Inflammatory macrophage treated with lipopolysaccharide for 4 hours (primary cell): ENCODE results near the gene TXNL4B.
"Not testable (repeated sequence)": the region's sequence is repeated elsewhere in the genome, so short reads cannot be mapped to it uniquely, and the experiment has no call there.

Experiments used
- DNase-seq: peaks from one replicate; pipeline ENCODE4 v3.0.0-alpha.2; 2020

The TXNL4B gene

GRCh38 chr16:72072514-72073342 lies 20.7 kb downstream of the TXNL4B start:
- no peak for DNase-seq

- no peak for DNase-seq
Observed at GRCh38 chr16:72068930-72069329, 24.5 kb downstream of the TXNL4B start.

GRCh38 chr16:72066747-72067146 lies 26.7 kb downstream of the TXNL4B start:
- peak; percentile 40 for DNase-seq

GRCh38 chr16:72064361-72064894 lies 29.0 kb downstream of the TXNL4B start:
- no peak for DNase-seq

GRCh38 chr16:72061564-72061963 lies 31.9 kb downstream of the TXNL4B start:
- DNase-seq, result no peak

- no peak for DNase-seq
Observed at GRCh38 chr16:72060405-72060804, 33.0 kb downstream of the TXNL4B start.

- not testable (repeated sequence) for DNase-seq
Observed at GRCh38 chr16:72059060-72059459, 34.4 kb downstream of the TXNL4B start.

GRCh38 chr16:72057313-72057712 lies 36.1 kb downstream of the TXNL4B start:
- not testable (repeated sequence) for DNase-seq

GRCh38 chr16:72055911-72056310 lies 37.5 kb downstream of the TXNL4B start:
- no peak for DNase-seq

- peak; percentile 3 for DNase-seq
Observed at GRCh38 chr16:72054254-72054847, 39.1 kb downstream of the TXNL4B start, which contains the start of gene HP. Gene HP (plus strand): TSS chr16:72054505. CDS start chr16:72054653, 148 bp downstream.

- DNase-seq, result peak; percentile 86
Observed at GRCh38 chr16:72051818-72052217, 41.6 kb downstream of the TXNL4B start.

- peak; percentile 28 for DNase-seq
Observed at GRCh38 chr16:72050769-72051464, 42.5 kb downstream of the TXNL4B start.

GRCh38 chr16:72049110-72049509 lies 44.3 kb downstream of the TXNL4B start:
- DNase-seq, result no peak

GRCh38 chr16:72044825-72045359 lies 48.5 kb downstream of the TXNL4B start:
- DNase-seq, result no peak

GRCh38 chr16:72044296-72044695 lies 49.1 kb downstream of the TXNL4B start:
- DNase-seq, result no peak

GRCh38 chr16:72043539-72043938 lies 49.9 kb downstream of the TXNL4B start:
- no peak for DNase-seq

- no peak for DNase-seq
Observed at GRCh38 chr16:72043058-72043457, 50.4 kb downstream of the TXNL4B start.

GRCh38 chr16:72042157-72042660 lies 51.2 kb downstream of the TXNL4B start:
- DNase-seq, result no peak

GRCh38 chr16:72036098-72036497 lies 57.3 kb downstream of the TXNL4B start:
- no peak for DNase-seq
